ENCODE results near the gene MBTPS1. TPM values are rescaled to one million over a fixed set of nuclear protein-coding genes. Genes with fewer than 3 reads are reported as not detected.

MBTPS1 gene
- total and polyA plus RNA-seq, 4 donors, result 21.1 to 65.0 (median 30.8) TPM

- TF ChIP-seq CTCF (IDR thresholded peaks at IDR 0.05; ENCODE audit: low read depth, low read length, missing input control), result no peak
- no peak for TF ChIP-seq FOXA2 (IDR thresholded peaks at IDR 0.05)
- TF ChIP-seq GABPA (IDR thresholded peaks at IDR 0.05 in 1 of 2, conservative IDR thresholded peaks at IDR 0.05 in 1 of 2), result no peak
Measured at GRCh38 chr16:84090211-84090610, 26.5 kb downstream of the MBTPS1 start (continued).

GRCh38 chr16:84088695-84089395 lies 27.9 kb downstream of the MBTPS1 start:
- WGBS, result 81% methylated on average over 15 of the region's 15 CpGs
- no peaks in the 10 kb centered on the region for H3K4me1 ChIP-seq (ENCODE audit: control insufficient read depth in 4 of 4, insufficient read depth in 4 of 4, low read length in 3 of 4)

GRCh38 chr16:84087466-84088151 lies 29.1 kb downstream of the MBTPS1 start:
- Histone ChIP-seq H3K9ac (ENCODE audit: low read depth in 1 of 2, low read length in 2 of 2) (no peak overlapping the region), H3K27me3 (ENCODE audit: control insufficient read depth in 4 of 4, insufficient read depth in 4 of 4, low read length in 3 of 4) (no peaks in the 10 kb centered on the region), H3K9me3 (ENCODE audit: control insufficient read depth in 4 of 4, low read length in 3 of 4) (no peaks in the 10 kb centered on the region), H3K4me1 (ENCODE audit: control insufficient read depth in 4 of 4, insufficient read depth in 4 of 4, low read length in 3 of 4) (no peaks in the 10 kb centered on the region), H3K4me3 (ENCODE audit: low read depth in 1 of 3, low read length in 3 of 3) (no peak overlapping the region), H3K36me3 (ENCODE audit: control insufficient read depth in 4 of 4, insufficient read depth in 3 of 4, low read depth in 1 of 4, low read length in 3 of 4) (peaks cover 0 to 74% (median 49%) of the 10 kb centered on the region in 4 donors), H3K27ac (ENCODE audit: low read depth in 1 of 2, low read length in 2 of 2) (no peak overlapping the region)
- 85% methylated on average over 11 of the region's 11 CpGs for WGBS
- DNase-seq (ENCODE audit: low spot score), result no peak
- TF ChIP-seq FOXA1 (IDR thresholded peaks at IDR 0.05) (no peak), JUND (IDR thresholded peaks at IDR 0.05) (no peak), SP1 (IDR thresholded peaks at IDR 0.05) (no peak), HNF4A (conservative IDR thresholded peaks at IDR 0.05) (no peak), RAD21 (IDR thresholded peaks at IDR 0.05) (no peak), ATF3 (IDR thresholded peaks at IDR 0.05) (no peak), RXRA (IDR thresholded peaks at IDR 0.05) (no peak), REST (IDR thresholded peaks at IDR 0.05) (no peak), HNF4G (IDR thresholded peaks at IDR 0.05) (no peak), YY1 (IDR thresholded peaks at IDR 0.05) (no peak), TAF1 (conservative IDR thresholded peaks at IDR 0.05) (no peak)

More at GRCh38 chr16:84088695-84089395, 27.9 kb downstream of the MBTPS1 start:
- no peak overlapping the region for H3K4me3 ChIP-seq (ENCODE audit: low read depth in 1 of 3, low read length in 3 of 3)
- TF ChIP-seq FOXA1 (IDR thresholded peaks at IDR 0.05), result no peak
- TF ChIP-seq FOXA2 (IDR thresholded peaks at IDR 0.05), result no peak
- no peak for TF ChIP-seq REST (IDR thresholded peaks at IDR 0.05)
- no peak for TF ChIP-seq EGR1 (IDR thresholded peaks at IDR 0.05; ENCODE audit: low read depth in 2 of 2)
- no peak for TF ChIP-seq TAF1 (conservative IDR thresholded peaks at IDR 0.05)
- no peaks in the 10 kb centered on the region for H3K9me3 ChIP-seq (ENCODE audit: control insufficient read depth in 4 of 4, low read length in 3 of 4)
- no peak for DNase-seq (ENCODE audit: low spot score)
- H3K36me3 ChIP-seq (ENCODE audit: control insufficient read depth in 4 of 4, insufficient read depth in 3 of 4, low read depth in 1 of 4, low read length in 3 of 4), result peaks cover 3 to 78% (median 59%) of the 10 kb centered on the region in 4 donors
- no peak overlapping the region for H3K27ac ChIP-seq (ENCODE audit: low read depth in 1 of 2, low read length in 2 of 2)
- H3K9ac ChIP-seq (ENCODE audit: low read depth in 1 of 2, low read length in 2 of 2), result no peak overlapping the region
- H3K27me3 ChIP-seq (ENCODE audit: control insufficient read depth in 4 of 4, insufficient read depth in 4 of 4, low read length in 3 of 4), result no peaks in the 10 kb centered on the region

Measured in liver (tissue), 9 donors.